Measurements from ENCODE around the gene PGF.
A peak's percentile ranks its signal among the peaks of the same experiment; 100 is the strongest.

The PGF gene

DNA sequence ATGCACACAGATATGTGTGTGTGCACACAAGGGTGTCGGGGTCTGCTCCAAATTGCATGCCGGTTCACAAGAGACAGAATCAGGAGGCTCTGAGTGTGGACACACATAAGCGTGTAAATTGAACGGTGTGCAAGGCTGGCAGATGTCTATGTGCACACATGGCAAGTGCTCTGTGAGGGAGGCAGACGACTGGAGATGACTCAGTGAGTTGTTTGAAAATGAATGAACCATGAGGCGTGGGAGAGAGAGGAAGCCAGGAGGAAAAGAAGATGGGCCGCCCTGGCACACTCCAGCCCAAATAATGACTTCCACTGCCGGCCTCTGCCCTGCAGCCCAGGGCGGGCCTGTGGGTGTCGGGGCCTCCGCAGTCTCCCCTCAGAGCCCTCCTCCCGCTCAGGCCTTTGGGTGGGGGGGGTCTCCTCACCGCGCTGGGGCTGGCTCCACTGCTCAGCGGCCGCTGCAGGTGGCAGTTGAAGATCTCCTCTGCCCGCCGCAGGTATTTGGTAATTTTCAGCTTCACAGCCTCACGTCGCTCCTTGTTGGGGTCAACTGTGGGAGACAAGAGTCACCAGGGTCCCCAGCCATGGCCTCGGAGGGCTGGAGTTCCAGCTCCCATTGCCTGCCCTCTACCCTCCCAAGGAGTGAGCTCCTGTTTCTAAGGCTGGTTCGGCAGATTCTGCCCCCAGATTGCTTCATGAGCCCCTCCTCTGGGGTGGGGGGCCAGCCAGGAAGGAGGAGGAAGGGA lies 35.8 kb downstream of the PGF start:
- no peak for DNase-seq (ENCODE audit: low read depth)

DNA sequence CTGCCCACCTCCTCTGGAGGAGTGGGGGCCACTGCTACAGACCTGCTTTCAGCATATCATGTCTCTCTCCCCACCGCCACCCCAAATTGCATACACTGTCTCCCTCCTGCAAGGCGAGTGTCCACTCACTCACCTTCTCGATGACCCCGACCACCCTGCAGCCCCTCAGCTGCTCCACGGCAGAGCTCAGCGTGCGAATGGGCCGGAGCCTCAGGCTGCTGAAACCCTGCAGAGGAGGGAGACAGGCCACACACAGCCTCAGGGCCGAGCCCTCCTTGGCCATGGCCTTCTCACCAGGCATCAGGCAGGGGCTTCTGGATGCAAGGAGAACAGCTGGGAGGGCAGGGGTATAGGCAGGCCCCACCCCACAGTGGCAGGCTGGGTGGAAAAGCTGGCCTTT lies 37.0 kb downstream of the PGF start:
- no peak for DNase-seq (ENCODE audit: low read depth)

DNA sequence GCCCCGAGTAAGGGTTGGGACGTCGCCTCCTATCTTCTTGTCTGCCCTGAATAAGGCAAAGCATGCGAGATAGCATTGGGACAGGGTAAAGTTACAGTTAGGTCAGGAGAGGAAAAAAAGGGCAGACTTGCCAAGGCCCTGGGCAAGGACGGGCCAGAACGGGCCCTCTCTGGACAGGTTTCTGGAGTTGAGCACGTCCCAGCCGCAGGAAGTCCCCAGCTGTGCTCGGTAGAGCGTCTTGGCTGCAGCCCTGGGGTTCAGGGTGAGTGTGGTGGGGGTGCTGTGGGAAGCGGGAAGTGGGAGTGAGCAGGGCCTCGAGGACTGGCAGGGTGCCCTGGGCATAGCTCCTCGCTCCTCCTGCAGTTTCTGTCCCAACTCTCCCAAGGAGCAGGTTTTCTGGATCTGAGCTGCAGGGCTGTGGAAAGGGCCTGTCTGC lies 37.7 kb downstream of the PGF start:
- DNase-seq (ENCODE audit: low read depth), result no peak

DNA sequence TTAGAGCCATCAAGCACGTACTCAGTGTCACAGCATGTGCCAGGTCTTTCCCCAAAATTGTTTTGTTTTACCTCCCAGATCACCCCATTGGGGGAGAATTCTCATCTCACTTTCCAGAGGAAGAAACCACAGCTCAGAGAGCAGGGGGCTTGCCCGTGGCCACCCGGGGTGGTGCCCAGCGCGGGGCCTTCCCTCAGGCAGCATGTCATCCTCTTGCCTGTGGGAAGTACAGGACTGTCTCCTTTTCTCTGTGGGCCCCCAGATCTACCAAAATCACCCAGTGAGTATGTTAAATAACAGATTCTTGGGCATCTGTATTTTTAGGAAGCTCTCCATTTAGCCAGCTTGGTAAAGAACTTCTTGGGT lies 38.2 kb downstream of the PGF start:
- no peak for DNase-seq (ENCODE audit: low read depth)

DNA sequence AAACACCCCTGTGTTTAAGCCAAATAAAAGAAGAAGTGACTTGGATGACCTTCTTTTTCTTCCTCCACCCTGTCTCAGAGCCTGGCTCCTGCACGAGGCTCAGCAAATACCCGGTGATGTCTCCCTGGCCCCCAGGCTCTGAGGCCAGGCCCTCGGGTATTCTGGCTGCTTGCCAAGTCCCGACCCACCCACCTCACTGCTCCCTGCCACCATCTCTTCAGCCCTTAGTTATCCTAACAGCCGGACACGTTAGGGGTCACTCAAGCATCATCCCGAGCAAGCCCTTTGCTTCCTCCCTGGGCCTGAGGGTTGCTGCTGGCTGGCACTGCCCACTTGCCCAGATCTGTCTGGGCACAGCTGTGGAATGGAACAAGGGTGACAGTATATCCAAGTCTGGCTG lies 39.6 kb downstream of the PGF start:
- DNase-seq (ENCODE audit: low read depth), result no peak

DNA sequence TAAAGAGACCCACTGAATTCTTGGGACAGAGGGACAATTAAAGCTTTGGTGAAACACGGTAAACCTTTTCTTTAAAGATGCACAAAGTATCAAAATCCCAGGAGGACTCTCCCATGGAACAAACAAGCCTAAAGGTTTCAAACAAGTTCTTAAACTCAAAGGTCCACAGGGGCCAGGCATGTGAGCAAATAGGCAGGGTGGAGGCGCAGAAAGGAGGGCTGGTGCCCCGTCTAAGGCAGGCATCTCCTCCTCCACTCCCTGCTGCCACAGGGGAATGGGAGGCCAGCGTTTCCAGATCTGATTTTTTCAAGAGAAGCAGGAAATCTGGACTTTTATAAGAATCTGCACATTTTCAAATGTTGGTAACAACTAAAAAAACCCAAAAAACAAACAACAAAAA lies 40.0 kb downstream of the PGF start:
- DNase-seq (ENCODE audit: low read depth), result no peak

DNA sequence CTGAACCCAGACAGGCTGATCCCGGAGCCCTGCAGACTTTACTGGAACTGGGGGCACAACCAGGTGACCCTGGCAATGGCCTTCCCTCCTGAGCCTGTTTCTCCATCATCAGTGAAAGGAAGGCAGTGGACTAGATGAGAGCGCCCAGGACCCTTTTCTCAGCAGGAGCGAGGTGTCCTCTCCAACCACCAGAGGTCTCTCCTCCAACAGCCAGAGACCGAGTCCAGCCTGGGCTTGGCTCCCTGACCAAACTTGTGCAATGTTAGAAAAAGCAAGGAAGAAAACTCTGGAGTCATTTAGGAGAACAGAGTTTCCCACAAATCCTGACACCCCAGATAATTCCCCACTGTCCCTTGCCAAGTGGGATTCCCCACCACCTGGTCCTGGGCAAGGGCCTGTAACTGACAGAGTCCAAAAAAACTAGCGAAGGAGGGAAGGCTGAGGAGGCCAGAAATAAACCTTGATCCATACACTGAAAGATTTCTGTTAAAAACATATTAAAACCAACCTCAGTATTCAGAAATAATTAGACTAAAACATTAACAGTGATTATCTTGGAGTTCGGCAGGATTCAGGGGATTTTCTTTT lies 41.3 kb downstream of the PGF start:
- DNase-seq (ENCODE audit: low read depth), result peak; percentile 66

DNA sequence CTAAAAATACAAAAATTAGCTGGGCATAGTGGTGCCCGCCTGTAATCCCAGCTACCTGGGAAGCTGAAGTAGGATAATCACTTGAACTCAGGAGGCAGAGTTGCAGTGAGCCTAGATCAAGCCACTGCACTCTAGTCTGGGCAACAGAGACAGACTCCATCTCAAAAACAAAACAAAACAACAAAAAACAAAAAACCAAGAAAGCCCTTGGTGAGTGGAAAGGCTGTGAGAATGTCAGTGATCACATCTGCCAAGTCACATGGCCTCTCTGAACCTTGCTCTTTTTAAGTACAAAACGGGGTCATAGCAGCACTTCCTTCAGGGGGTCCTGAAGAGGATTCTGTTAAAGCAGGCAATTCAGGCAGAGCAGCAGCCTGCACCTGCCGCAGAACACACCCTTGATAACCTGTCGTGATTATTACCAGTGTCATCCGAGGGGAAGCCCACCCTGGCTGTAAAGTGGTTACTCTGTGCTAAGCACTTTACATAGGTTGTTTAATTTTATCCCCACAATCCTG lies 41.9 kb downstream of the PGF start:
- DNase-seq (ENCODE audit: low read depth), result no peak

DNA sequence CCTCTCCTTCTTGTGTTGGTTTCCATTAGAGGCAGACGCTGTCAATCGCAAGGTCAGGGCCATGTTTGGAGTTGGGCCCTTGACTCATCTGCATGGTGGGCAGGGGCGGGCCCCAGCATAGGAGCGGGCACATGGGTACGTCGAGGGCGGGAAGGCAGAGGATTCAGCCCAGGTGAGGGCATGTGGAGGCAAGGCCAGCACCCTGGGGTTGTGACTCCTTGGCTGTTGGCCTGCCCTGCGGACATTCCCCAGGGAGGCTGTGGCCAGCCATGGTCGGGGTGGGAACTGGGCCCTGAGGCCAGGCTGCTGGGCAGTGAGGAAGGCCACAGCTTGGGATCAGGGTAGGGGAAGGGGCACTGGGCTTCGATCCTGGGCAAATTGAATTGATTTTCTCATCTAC lies 42.6 kb downstream of the PGF start:
- no peak for DNase-seq (ENCODE audit: low read depth)

DNA sequence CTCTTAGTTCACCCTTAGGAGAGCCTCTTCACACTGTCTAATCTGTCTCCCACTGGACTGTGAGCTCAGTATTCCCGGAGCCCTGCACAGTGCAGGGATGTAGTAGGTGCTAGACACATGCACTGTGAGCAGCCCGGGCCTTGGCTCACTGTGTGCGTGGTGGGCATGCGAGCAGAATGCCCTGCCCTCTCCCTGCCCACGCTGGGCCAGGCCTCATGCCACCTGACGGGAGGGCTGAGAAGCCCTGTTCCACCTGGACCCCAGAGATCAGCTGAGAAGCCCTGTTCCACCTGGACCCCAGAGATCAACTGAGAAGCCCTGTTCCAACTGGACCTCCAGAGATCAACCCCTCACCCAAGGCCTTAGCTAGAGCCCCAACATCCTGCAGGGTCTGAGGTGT lies 43.3 kb downstream of the PGF start:
- no peak for DNase-seq (ENCODE audit: low read depth)

DNA sequence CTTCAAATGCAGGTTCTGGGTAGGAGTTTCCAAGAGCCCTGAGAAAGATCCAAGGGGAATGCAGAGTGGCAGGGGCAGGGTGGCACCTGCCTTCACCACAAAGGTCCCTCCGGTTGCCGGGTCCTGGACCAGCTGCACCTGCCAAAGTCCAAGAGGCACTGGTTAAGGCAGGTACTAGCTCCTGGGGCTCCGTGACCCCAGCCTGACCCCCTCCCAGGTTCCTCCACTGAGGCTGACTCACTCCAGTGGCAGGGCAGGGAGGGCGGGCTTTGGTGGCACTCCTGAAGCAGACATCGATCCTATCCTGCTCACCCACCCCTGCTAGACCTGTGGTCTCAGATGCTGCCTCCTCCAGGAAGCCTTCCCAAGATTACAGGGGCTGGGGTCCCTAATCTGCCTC lies 43.7 kb downstream of the PGF start:
- no peak for DNase-seq (ENCODE audit: low read depth)

DNA sequence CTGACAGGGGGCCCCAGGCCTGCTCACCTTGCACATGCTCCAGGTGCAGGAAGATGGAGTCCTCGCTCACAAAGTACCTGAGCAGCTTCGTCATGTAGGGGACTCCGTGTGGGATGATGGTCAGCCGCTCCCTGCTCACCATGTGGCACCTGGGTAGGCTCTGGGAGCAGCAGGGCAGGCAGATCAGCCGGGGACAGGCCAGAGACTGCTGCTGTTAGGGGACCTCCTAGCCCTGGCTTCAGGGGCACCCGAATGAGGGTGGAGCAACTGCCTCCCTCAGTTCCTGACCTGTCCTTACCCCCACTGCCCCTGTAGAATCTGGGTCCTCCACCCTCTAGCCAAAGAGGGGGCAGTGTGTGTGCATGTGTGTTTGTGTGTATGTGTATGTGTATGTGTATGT lies 44.2 kb downstream of the PGF start:
- DNase-seq (ENCODE audit: low read depth), result no peak

DNA sequence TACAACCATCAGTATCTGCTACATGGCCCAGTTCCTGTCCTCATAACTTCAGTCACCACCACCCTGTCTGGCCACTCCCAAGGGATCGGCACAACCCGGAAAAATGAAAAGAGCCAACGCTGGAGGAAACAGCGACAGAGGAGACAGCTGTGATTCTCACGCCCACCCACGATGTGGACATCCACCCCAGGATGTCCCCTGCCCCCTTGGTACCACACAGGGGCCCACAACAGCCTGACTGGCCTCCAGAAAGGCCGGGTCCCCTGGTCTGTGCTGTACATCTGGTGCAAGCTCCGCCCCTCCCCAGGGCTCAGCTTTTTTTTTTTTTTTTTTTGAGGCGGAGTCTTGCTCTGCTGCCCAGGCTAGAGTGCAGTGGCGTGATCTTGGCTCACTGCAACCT lies 44.8 kb downstream of the PGF start:
- no peak for DNase-seq (ENCODE audit: low read depth)

DNA sequence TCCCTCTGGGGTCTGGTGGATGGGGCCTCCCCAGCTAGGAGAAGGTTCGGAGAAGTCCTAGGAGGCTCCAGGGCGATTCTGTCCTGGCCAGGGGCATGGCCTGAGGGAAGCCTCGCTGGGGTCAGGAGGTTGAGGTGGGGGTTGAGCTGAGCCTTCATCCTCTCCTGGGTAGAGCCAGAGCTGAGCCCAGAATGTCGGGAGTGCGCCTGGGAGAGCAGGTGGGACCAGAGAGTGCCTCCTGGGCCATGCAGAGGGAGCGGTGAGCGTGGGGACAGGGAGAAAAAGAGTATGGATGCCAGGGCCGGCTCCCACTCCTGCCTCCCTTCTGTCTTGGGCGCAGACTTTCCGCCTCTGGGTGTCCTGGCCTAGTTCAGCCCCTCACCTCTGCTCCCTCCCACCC lies 45.5 kb downstream of the PGF start:
- DNase-seq (ENCODE audit: low read depth), result no peak

DNA sequence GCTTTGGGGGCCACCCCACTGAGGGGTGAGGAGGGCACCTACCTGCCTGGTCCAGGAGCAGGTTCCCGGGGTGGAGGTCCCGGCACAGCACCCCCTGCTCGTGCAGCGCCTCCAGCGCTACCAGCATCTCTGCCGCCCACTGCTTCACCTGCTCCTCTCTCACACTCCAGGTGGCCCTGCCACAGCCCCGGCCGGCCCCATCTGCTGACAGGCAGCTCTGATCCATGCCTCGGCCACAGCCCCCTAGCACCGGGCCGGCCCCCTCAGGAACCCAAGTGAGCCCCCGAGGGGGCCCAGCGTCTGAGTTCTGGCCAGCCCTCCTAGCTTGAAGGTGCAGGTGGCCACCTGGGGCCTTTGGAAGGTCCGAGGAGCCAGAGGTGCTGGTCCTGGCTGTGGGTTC lies 45.9 kb downstream of the PGF start:
- DNase-seq (ENCODE audit: low read depth), result no peak

DNA sequence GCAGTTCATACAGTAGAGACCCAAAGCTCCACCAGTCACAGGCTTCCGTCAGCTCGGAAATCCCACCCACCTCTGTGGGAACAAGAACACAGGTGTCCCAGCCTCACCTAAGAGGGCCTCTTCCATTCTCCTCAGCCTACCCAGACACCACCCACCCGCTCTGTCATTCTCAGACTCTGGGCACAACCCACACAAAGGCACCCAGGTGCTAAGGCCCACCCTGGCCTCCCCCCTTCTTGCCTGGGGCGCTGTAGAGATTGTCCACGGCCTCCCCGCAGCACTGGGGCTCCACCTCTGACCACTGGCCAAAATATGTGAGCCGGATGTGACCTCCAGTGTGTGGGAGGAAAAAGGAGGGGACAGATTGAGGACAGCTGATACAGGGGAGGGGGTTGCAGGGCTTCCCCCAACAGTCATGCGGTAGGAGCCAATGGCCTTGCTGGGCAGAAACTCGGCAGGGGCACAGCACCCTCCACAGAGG lies 46.5 kb downstream of the PGF start:
- no peak for DNase-seq (ENCODE audit: low read depth)

DNA sequence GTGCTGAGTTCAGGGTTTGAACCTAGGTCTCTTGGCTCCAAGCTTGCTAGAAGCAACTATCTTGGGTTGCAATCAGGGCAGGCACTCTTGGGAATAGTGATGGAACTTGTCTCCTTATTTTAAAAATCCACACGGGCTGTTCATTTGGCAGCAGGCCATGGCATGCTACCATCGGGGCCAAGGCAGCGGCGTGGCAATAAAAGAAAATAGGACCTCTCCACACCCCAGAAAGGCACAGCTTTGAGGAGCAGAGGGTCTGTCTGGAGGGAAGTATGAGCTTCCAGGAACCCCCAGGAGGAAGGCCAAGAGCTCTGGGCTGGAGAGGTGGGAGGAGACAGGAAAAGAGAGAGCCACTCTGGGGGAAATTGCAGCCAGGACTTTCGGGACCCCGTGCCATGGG lies 47.7 kb downstream of the PGF start:
- no peak for DNase-seq (ENCODE audit: low read depth)

DNA sequence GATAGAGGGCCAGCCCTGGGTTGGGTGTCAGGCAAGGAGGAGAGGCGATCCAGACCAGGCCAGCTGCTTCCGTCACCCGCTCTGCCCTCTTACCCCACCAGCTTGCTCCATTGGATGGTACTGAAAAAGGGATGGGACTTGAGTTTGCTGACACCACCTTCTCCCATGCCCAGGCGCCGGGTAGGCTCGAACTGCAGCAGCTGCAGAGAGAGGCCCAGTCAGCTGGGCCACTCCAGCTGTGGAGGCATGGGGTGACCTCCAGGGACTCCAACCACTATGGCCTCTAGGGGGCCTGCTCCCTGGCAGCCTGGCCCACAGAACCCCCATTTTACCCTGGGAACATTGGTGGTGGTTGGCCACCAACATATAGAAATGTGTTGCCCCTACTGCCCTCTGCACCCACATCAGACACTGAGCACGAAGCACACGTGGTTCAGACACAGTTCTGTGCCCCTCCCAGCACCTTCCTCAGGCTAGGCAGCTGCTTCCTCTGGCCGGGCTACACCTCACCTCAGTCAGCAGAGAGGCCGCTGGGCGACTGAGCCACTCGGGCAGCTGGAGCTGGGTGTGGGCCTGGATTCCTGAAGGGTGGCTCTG lies 48.4 kb downstream of the PGF start:
- no peak for DNase-seq (ENCODE audit: low read depth)

DNA sequence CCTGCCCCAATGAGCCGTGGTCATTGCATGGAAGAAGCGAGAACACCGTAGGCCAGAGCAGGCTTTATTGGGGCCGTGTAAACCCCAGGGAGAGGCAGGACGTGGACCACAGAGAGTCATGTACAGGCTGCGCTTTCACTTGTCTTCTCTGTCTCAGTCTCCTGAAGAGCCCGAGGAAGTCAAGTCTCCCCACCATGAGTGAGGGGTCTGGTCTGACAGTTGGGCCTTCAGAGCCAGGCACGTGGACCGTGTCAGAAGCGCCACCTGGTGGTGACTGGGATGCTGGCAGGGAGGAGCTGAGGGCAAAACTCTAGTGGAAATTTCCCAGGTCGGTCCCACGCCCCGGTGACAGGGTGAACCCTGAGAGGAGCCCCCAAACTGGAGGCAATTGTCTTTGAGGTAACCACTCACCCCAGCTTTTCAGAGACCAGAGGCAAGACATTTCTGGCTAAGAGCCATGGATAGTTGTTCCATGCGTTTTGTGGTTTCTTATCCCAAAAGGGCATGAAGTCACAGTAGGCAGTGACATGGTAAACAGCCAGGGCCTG lies 49.7 kb downstream of the PGF start:
- peak; percentile 27 for DNase-seq (ENCODE audit: low read depth)

DNA sequence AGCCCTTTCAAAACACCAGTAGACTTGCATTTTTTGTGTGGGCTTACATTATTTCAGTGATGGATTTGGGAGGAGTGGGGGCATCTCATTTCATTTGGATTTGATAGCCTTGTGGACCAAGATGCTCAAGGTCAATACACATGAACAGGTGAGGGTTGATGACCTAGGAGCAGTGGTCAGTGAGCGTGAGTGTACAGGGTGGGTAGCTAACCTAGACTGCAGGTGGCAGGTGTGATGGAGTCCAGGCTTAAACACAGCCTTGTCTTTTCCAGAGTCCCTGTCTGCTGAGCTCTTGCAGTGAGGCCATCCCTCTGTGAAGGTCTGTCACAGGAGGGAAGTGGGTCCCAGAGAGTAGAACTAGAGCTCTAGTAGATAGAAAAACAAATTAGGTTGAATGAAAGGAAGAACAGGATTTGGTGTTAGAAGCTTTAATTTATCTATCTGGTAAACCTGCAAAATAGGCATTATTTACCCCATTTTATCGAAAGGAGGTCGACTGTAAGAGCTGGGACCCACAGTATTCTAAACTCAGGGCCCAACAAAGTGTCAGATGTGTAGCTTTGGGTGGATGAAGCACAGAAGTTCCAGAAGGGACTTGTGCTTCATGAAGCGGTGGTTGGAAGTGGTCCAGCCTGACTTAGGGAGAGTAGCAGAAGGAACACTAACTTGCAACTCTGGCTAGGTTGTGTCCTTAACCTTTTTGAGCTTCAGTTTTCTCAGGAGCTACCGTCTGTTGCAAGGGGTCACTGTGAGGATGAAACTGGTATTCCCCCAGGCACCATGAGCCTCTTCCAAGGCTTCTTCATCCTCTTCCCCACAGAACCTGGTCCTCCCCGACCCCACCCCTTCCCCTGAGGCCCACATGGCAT lies 50.5 kb downstream of the PGF start:
- DNase-seq (ENCODE audit: low read depth), result no peak

DNA sequence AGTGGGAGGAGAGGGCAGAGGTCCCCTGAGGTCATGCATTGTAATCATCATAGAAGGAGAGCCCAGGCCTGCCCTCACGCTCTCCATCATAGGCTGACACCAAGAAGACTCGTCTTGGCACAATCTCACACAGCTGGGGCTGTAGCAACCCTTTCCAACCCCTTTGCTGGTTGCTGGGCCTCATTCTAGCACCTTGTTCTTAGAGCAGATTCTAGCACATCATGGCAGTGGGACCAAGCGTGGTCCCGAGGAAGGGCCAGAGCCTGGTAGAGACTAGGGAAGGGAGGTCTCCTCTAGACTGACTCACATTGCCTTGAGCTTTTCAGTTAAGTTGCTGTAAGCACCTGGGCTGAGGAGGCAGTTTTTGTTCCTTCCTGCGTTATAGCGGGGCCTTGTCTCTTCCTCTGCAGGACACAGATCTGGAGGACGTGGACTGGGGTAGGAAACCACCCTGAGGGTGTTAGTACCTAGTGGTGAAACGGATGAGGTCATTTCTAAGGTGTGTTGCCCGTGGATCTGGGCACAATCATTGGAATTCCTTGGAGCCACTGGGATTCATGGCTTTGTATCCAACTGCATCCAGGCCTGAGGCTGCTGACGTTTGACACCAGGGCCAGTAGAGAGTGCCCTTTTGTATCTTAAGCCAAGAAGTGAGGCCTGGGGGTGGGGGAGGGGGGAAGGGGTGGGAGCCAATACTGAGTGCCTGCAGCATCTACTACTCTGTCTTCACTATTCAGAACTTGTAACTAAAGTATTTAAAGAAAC lies 52.3 kb downstream of the PGF start:
- DNase-seq (ENCODE audit: low read depth), result no peak

Measured in fibroblast of the conjunctiva (primary cell).